22Rv1 (cell line): Measurements from ENCODE around the gene PTGES2.

Experiments used
- CTCF ChIP-seq: fragments of 450-650 bp; IDR thresholded peaks from 2 replicates; pipeline ENCODE4 v1.5.1; 2017; ENCODE audit warnings: mild to moderate bottlenecking
- ZFX ChIP-seq: fragments of 450-650 bp; IDR thresholded peaks from 2 replicates; pipeline ENCODE4 v1.6.1; 2017; ENCODE audit warnings: antibody characterized with exemption, borderline replicate concordance

- TF ChIP-seq CTCF (no peak), ZFX (no peak)
Observed at GRCh38 chr9:128121924-128122808, 5.4 kb downstream of the PTGES2 start.
